ENCODE results near the gene SBF1. TPM values are rescaled to one million over a fixed set of nuclear protein-coding genes. Genes with fewer than 3 reads are reported as not detected.
"Not testable (repeated sequence)": the region's sequence is repeated elsewhere in the genome, so short reads cannot be mapped to it uniquely, and the experiment has no call there.

The SBF1 gene
- total RNA-seq, 2 experiments from 2014 or later: 220 to 227 TPM

DNA sequence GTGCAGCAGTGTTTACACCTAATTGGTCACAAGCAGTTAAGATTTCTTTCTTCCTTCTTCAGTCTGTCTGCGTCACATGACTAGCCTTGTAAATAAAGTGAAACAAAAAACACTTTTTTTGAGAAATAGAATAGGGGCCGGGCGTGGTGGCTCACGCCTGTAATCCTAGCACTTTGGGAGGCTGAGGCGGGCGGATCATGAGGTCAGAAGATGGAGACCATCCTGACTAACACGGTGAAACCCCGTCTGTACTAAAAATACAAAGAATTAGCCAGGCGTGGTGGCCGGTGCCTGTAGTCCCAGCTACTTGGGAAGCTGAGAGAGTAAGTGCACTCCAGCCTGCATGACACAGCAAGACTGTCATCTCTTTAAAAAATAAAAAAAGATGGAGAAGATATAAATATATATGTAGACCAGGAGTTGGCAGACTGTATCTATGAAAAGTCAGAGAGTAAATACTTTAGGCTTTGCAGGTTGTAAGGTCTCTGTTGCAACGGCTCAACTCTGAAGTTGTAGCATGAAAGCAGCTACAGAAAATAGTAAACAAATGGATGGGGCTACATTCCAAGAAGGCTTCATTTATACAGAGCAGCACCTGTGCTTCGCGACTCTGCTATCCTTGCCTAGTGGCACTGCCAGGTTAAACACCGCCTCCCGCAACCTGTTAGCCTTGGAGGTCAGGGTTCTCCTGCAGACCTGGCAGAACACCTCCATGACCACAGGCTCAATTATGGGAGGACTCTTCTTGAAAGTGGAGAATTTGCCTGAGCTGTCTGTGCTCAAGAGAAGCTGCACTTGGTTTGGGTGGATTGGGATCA, 75.8 kb downstream of the SBF1 start:
- Mint-ChIP-seq H3K27me3 (no peaks in the 10 kb centered on the region), H3K4me3 (no peak overlapping the region), H3K9me3 (no peaks in the 10 kb centered on the region), H3K4me1 (ENCODE audit: low read depth) (peaks cover 14% of the 10 kb centered on the region), H3K36me3 (ENCODE audit: low read depth) (peaks cover 46% of the 10 kb centered on the region), H3K27ac (peak overlapping the region; percentile 80)
- ATAC-seq (ENCODE audit: poor library complexity) (no peak), DNase-seq (peak in 1 of 14 experiments; percentile 21)
- Histone ChIP-seq H3K9me3 (ENCODE audit: control insufficient read depth in 1 of 2, insufficient read depth in 1 of 2, low read length in 2 of 2) (no peaks in the 10 kb centered on the region), H3K27ac (ENCODE audit: low read depth in 1 of 2, low read length in 2 of 2) (peak overlapping the region; percentile 5 to 30), H3K36me3 (ENCODE audit: insufficient read depth, low read length) (peaks cover 45% of the 10 kb centered on the region), H3K4me1 (ENCODE audit: insufficient read depth, low read length) (peaks cover 20% of the 10 kb centered on the region), H3K27me3 (ENCODE audit: control insufficient read depth in 1 of 2, insufficient read depth in 2 of 2, low read length in 2 of 2) (no peaks in the 10 kb centered on the region), H3K4me3 (ENCODE audit: low read length) (no peak overlapping the region)
- intact Hi-C loops (cut with DNase I, micrococcal nuclease): loop anchor here in 1 of 2 experiments (5.0 kb wide), 1 partner anchor 98 kb away; no protein-coding TSS in a partner anchor
- ChIA-PET CTCF (interaction anchor here (1.0 to 1.4 kb wide), 3 partner anchors 28 to 221 kb away, joined by 3 to 5 read pairs (median 3); partner anchors contain the start of gene SCO2), POLR2A (no interaction called here)
- TF ChIP-seq, protein P1, sequence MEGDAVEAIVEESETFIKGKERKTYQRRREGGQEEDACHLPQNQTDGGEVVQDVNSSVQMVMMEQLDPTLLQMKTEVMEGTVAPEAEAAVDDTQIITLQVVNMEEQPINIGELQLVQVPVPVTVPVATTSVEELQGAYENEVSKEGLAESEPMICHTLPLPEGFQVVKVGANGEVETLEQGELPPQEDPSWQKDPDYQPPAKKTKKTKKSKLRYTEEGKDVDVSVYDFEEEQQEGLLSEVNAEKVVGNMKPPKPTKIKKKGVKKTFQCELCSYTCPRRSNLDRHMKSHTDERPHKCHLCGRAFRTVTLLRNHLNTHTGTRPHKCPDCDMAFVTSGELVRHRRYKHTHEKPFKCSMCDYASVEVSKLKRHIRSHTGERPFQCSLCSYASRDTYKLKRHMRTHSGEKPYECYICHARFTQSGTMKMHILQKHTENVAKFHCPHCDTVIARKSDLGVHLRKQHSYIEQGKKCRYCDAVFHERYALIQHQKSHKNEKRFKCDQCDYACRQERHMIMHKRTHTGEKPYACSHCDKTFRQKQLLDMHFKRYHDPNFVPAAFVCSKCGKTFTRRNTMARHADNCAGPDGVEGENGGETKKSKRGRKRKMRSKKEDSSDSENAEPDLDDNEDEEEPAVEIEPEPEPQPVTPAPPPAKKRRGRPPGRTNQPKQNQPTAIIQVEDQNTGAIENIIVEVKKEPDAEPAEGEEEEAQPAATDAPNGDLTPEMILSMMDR (IDR thresholded peaks at IDR 0.05): no peak

DNA sequence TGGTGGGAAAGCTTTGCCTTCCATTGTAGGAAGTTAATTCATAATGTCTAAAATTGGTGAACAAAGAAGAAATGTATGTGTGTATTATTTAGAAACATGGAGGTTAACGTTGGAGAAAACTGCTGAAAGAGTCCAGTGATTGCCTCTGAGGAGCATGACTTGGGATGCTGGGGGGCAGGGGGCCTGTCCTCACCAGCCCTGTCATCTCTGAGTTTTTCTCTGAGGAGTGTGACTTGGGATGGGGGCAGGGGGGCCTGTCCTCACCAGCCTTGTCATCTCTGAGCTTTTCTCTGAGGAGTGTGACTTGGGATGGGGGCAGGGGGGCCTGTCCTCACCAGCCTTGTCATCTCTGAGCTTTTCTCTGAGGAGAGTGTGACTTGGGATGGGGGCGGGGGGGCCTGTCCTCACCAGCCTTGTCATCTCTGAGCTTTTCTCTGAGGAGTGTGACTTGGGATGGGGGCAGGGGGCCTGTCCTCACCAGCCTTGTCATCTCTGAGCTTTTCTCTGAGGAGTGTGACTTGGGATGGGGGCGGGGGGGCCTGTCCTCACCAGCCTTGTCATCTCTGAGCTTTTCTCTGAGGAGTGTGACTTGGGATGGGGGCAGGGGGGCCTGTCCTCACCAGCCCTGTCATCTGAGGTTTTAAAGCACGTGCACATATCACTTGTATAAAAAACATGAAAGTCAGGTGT, 77.3 kb downstream of the SBF1 start:
- H3K4me3 ChIP-seq (ENCODE audit: low read length); H3K9me3 Mint-ChIP-seq; ATAC-seq (ENCODE audit: poor library complexity); H3K9me3 ChIP-seq (ENCODE audit: control insufficient read depth in 1 of 2, insufficient read depth in 1 of 2, low read length in 2 of 2); CTCF ChIA-PET; POLR2A ChIA-PET; DNase-seq; H3K4me3 Mint-ChIP-seq; H3K27me3 Mint-ChIP-seq; H3K27me3 ChIP-seq (ENCODE audit: control insufficient read depth in 1 of 2, insufficient read depth in 2 of 2, low read length in 2 of 2): not testable (repeated sequence)
- peak overlapping the region in 1 of 2 donors; percentile 0 for H3K27ac ChIP-seq (ENCODE audit: low read depth in 1 of 2, low read length in 2 of 2)
- intact Hi-C loops (cut with DNase I, micrococcal nuclease): loop anchor here in 1 of 2 experiments (5.0 kb wide), 1 partner anchor 100 kb away; no protein-coding TSS in a partner anchor
- peaks cover 49% of the 10 kb centered on the region for H3K36me3 ChIP-seq (ENCODE audit: insufficient read depth, low read length)
- Mint-ChIP-seq H3K36me3 (ENCODE audit: low read depth) (peaks cover 58% of the 10 kb centered on the region), H3K4me1 (ENCODE audit: low read depth) (peaks cover 19% of the 10 kb centered on the region), H3K27ac (peak overlapping the region; percentile 31)
- peaks cover 13% of the 10 kb centered on the region for H3K4me1 ChIP-seq (ENCODE audit: insufficient read depth, low read length)

DNA sequence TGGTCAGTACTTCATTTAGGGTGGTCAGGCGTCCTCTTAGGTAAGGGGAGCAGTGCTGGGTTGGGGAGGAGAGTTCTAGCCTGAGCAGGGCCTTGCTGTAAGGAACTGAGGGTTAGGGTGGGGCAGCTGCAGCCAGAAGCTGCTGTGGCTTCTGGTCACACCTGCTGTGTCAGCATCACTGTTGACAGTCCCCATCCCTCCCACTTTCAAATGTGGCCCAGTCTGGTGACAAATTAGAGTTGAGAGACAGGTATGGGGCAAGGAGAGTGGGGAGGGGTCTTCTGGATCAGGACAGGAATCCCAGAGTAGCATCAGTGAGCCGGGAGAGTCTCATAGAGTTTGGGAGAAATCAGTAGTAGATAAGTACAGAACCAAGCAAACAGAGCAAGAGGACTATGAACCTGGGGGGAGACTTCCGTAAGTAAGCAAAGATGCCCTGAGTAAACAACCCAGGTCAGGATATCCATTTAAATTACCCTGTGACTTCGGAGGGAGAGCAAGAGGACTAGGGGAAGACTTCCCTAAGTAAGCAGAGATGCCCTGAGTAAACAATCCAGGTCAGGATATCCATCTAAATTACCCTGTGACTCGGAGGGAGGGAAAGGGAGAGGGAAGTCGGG, 78.0 kb downstream of the SBF1 start:
- peak overlapping the region; percentile 31 for H3K27ac Mint-ChIP-seq
- POLR2A ChIA-PET: no interaction called here
- H3K4me1 ChIP-seq (ENCODE audit: insufficient read depth, low read length): peaks cover 13% of the 10 kb centered on the region
- DNase-seq: peak in 1 of 14 experiments; percentile 17
- peaks cover 58% of the 10 kb centered on the region for H3K36me3 Mint-ChIP-seq (ENCODE audit: low read depth)
- no peak for ATAC-seq (ENCODE audit: poor library complexity)
- TF ChIP-seq, protein P1 (IDR thresholded peaks at IDR 0.05): no peak
- H3K27me3 Mint-ChIP-seq: no peaks in the 10 kb centered on the region
- no peaks in the 10 kb centered on the region for H3K27me3 ChIP-seq (ENCODE audit: control insufficient read depth in 1 of 2, insufficient read depth in 2 of 2, low read length in 2 of 2)
- no peaks in the 10 kb centered on the region for H3K9me3 ChIP-seq (ENCODE audit: control insufficient read depth in 1 of 2, insufficient read depth in 1 of 2, low read length in 2 of 2)
- peak overlapping the region in 1 of 2 donors; percentile 0 for H3K27ac ChIP-seq (ENCODE audit: low read depth in 1 of 2, low read length in 2 of 2)
- no peak overlapping the region for H3K4me3 Mint-ChIP-seq
- H3K4me3 ChIP-seq (ENCODE audit: low read length): no peak overlapping the region
- H3K9me3 Mint-ChIP-seq: no peaks in the 10 kb centered on the region
- CTCF ChIA-PET: no interaction called here
- H3K36me3 ChIP-seq (ENCODE audit: insufficient read depth, low read length): peaks cover 47% of the 10 kb centered on the region
- intact Hi-C loops (cut with DNase I, micrococcal nuclease): loop anchor here in 1 of 2 experiments (5.0 kb wide), 1 partner anchor 100 kb away; no protein-coding TSS in a partner anchor
- peaks cover 19% of the 10 kb centered on the region for H3K4me1 Mint-ChIP-seq (ENCODE audit: low read depth)

Other genes with a start within 250 kb of the SBF1 start
- 100 to 1,000 TPM; 124 to 126 TPM for gene TUBGCP6, start 230.0 kb downstream of the SBF1 start, total RNA-seq
- gene HDAC10, start 223.8 kb downstream of the SBF1 start, total RNA-seq: 10 to 100 TPM; 87.3 to 88.7 TPM
- 1 to 10 TPM; 1.2 to 1.3 TPM for gene MAPK12, start 213.4 kb downstream of the SBF1 start, total RNA-seq
- gene MAPK11, start 204.7 kb downstream of the SBF1 start, total RNA-seq: 1 to 10 TPM; 4.2 to 4.9 TPM
- gene PLXNB2, start 167.4 kb downstream of the SBF1 start, total RNA-seq: 1 to 10 TPM; 2.8 to 3.9 TPM
- 1 to 10 TPM; 1.8 to 1.9 TPM for gene DENND6B, start 148.0 kb downstream of the SBF1 start, total RNA-seq
- 10 to 100 TPM; 47.1 to 48.0 TPM for gene PPP6R2, start 131.7 kb downstream of the SBF1 start, total RNA-seq
- 1 to 10 TPM; 1.1 to 1.6 TPM for gene ADM2, start 6.5 kb upstream of the SBF1 start, total RNA-seq
- not detected for gene MIOX, start 11.8 kb upstream of the SBF1 start, total RNA-seq
- 100 to 1,000 TPM; 107 to 114 TPM for gene LMF2, start 32.7 kb upstream of the SBF1 start, total RNA-seq
- 100 to 1,000 TPM; 184 to 185 TPM for gene NCAPH2, start 33.2 kb upstream of the SBF1 start, total RNA-seq
- gene SCO2, start 50.6 kb upstream of the SBF1 start, total RNA-seq: 1 to 10 TPM in 1 of 2 experiments, under 1 TPM in 1; 0.61 to 5.6 TPM
- gene TYMP, start 55.0 kb upstream of the SBF1 start, total RNA-seq: 10 to 100 TPM in 1 of 2 experiments, 1 to 10 TPM in 1; 9.9 to 10.0 TPM
- 1 to 10 TPM; 2.3 TPM for gene KLHDC7B, start 70.9 kb upstream of the SBF1 start, total RNA-seq
- not detected for gene SYCE3, start 87.9 kb upstream of the SBF1 start, total RNA-seq
- gene CPT1B, start 103.4 kb upstream of the SBF1 start, total RNA-seq: 10 to 100 TPM; 59.1 to 68.3 TPM
- 100 to 1,000 TPM; 152 to 156 TPM for gene CHKB, start 107.8 kb upstream of the SBF1 start, total RNA-seq
- under 1 TPM; 0.31 to 0.52 TPM for gene MAPK8IP2, start 125.8 kb upstream of the SBF1 start, total RNA-seq
- gene ARSA, start 153.1 kb upstream of the SBF1 start, total RNA-seq: 10 to 100 TPM; 52.3 to 54.4 TPM
- not detected for gene SHANK3, start 197.8 kb upstream of the SBF1 start, total RNA-seq